Lung (tissue), 12 donors: Measurements from ENCODE around the gene RPRD1B. TPM values are rescaled to one million over a fixed set of nuclear protein-coding genes. Genes with fewer than 3 reads are reported as not detected.
A peak's percentile ranks its signal among the peaks of the same experiment; 100 is the strongest.

ENCODE experiments used
- ATAC-seq: fragments of 200-7000 bp; cut with Tn5 transposase; one replicate; pipeline ENCODE4 v1.9.1; 2020; ENCODE audit warnings: moderate number of reproducible peaks; ENCODE audit not compliant: insufficient read depth, low FRiP score
- DNase-seq, 3 donors: peaks; one replicate each; pipeline ENCODE4 v3.0.0-alpha.2; 2013 to 2017
- H3K27ac ChIP-seq, 2 donors: one replicate each; pipeline ENCODE4 v1.5.1; 2013; ENCODE audit warnings: mild to moderate bottlenecking in 2 of 2, moderate library complexity in 2 of 2, control low read depth in 1 of 2, inconsistent platforms in 1 of 2, low read depth in 1 of 2, low read length in 1 of 2
- H3K27me3 ChIP-seq, 3 donors: one replicate each; pipeline ENCODE4 v1.5.1; 2013; ENCODE audit warnings: low read length in 2 of 3; ENCODE audit not compliant: control insufficient read depth in 3 of 3, insufficient read depth in 3 of 3
- H3K36me3 ChIP-seq, 4 donors: one replicate each; pipeline ENCODE4 v1.5.1; 2013; ENCODE audit warnings: low read length in 4 of 4, mild to moderate bottlenecking in 1 of 4, moderate library complexity in 1 of 4; ENCODE audit not compliant: control insufficient read depth in 4 of 4, insufficient read depth in 4 of 4
- H3K4me1 ChIP-seq, 5 donors: one replicate each; pipeline ENCODE4 v1.5.1; 2013; ENCODE audit warnings: low read length in 5 of 5, mild to moderate bottlenecking in 2 of 5, moderate library complexity in 1 of 5; ENCODE audit not compliant: control insufficient read depth in 5 of 5, insufficient read depth in 5 of 5
- H3K4me3 ChIP-seq: one replicate; pipeline ENCODE4 v1.5.1; 2013; ENCODE audit warnings: mild to moderate bottlenecking, control low read depth, moderate library complexity
- H3K9ac ChIP-seq, 2 donors: one replicate each; pipeline ENCODE4 v1.5.1; 2013; ENCODE audit warnings: low read length in 2 of 2, control low read depth in 1 of 2; ENCODE audit not compliant: insufficient read depth in 1 of 2
- H3K9me3 ChIP-seq, 4 donors: one replicate each; pipeline ENCODE4 v1.5.1; 2013; ENCODE audit warnings: low read length in 3 of 4, mild to moderate bottlenecking in 1 of 4, moderate library complexity in 1 of 4; ENCODE audit not compliant: control insufficient read depth in 4 of 4, insufficient read depth in 3 of 4
- WGBS, 2 donors: extraction: QIAGEN DNeasy Blood & Tissue Kit; methylation state at CpG; one replicate each; pipeline ENCODE4 v1.1.7; 2013; 5-methylcytosine and 5-hydroxymethylcytosine counted together
- polyA plus RNA-seq, 2 donors: library from polyadenylated mRNA; stranded (reverse); fragments of 200-250 nt; gene quantifications; one replicate each; pipeline ENCODE4 v1.2.1, GENCODE V29; 2013
- total RNA-seq, 2 donors: library from RNA; depleted of rRNA in 1 of 2; stranded (reverse); fragments of >200 nt in 1 of 2; gene quantifications; one replicate each; pipeline ENCODE4 v1.2.1, GENCODE V29; 2014 to 2021
- TF ChIP-seq, protein P1 (sequence below): IDR thresholded peaks from 2 replicates; pipeline ENCODE4 v1.5.1; 2012; ENCODE audit warnings: mild to moderate bottlenecking; ENCODE audit errors: control extremely low read depth, extremely low read depth
- donor health status: control.
- donor health status: control.
- donor health status: Bipolar disorder and iron deficiency.
- donor health status: healthy.
- donor health status: DM: yes; HTN: yes; CAD: no.

Gene RPRD1B
- total and polyA plus RNA-seq, 4 donors, result 6.8 to 58.6 (median 26.6) TPM

DNA sequence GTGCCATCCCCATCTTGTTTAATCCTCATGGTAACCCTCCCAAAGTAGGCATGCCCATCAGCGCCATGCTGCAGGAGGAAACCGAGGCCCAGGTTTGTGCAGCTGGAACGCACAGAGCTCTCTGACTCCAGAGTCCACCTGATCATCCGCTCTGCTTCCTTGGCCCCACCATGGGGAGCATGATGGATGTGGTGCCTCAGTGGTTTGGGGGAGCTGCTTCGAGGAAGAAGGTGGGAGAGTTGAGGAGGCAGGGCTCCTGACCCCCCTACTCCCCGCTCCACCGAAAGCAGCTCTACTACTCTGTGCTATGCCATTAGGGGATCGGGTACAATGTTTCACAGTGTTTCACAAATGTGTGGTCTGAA is 79.4 kb downstream of the RPRD1B start:
- TF ChIP-seq, protein P1, sequence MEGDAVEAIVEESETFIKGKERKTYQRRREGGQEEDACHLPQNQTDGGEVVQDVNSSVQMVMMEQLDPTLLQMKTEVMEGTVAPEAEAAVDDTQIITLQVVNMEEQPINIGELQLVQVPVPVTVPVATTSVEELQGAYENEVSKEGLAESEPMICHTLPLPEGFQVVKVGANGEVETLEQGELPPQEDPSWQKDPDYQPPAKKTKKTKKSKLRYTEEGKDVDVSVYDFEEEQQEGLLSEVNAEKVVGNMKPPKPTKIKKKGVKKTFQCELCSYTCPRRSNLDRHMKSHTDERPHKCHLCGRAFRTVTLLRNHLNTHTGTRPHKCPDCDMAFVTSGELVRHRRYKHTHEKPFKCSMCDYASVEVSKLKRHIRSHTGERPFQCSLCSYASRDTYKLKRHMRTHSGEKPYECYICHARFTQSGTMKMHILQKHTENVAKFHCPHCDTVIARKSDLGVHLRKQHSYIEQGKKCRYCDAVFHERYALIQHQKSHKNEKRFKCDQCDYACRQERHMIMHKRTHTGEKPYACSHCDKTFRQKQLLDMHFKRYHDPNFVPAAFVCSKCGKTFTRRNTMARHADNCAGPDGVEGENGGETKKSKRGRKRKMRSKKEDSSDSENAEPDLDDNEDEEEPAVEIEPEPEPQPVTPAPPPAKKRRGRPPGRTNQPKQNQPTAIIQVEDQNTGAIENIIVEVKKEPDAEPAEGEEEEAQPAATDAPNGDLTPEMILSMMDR, result no peak
- ATAC-seq (no peak), DNase-seq (no peak)
- no peak overlapping the region for H3K4me3 ChIP-seq
- no peaks in the 10 kb centered on the region for H3K36me3 ChIP-seq
- H3K4me1 ChIP-seq, result peaks cover 10 to 41% (median 23%) of the 10 kb centered on the region in 5 donors
- no peaks in the 10 kb centered on the region for H3K9me3 ChIP-seq
- WGBS, 2 donors, result 95 to 98% methylated on average over 8 of the region's 8 CpGs
- peak overlapping the region in 1 of 2 donors; percentile 14 for H3K27ac ChIP-seq
- H3K9ac ChIP-seq, result no peak overlapping the region
- H3K27me3 ChIP-seq, result no peaks in the 10 kb centered on the region

DNA sequence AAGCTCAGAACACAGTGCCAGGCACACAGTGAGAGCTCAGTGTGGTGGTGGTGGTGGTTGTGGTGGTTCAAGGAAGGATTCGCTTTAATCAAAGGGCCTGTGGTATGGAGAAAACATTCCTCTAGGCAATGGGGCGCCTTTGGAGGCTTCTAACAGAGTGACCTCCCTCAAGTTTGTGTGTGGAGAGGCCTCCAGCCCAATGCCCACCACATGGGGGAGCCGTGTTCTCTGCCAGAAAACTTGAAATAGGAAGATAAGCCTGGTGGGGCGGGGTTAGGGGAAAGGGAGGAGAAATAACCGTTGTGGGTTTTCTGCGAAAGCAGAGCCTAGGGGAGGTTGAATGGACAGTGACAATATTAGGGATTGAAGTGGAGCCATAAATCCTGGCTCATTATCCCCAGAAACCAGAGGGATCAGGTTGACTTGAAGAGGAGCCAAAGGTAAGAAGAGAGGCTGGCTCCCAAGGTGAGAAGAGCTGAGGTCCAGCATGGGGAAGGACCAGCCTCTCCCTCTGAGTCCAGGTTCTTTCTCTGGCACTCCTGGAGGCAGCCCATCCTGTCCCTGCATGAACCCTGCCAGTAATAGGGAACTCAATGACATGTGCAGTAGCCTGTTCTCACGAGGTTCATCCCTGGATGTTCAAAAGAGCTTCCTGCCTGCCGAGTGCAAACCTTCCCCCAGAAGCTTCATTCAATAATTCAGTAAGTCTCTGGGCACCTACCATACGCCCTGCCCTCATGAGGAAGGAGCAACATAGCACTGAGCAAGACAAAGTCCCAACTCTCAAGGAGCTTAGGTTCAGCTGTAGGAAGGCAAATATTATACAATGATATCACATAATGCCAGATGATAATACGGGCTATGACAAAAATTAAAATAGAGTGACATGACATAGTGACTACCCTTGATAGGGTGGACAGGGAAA is 80.1 kb downstream of the RPRD1B start:
- Histone ChIP-seq H3K4me3 (no peak overlapping the region), H3K9ac (no peak overlapping the region), H3K27me3 (no peaks in the 10 kb centered on the region), H3K9me3 (no peaks in the 10 kb centered on the region), H3K4me1 (peaks cover 10 to 34% (median 23%) of the 10 kb centered on the region in 5 donors), H3K27ac (peak overlapping the region; percentile 9 to 21), H3K36me3 (no peaks in the 10 kb centered on the region)
- ATAC-seq (no peak), DNase-seq (peak; percentile 48 to 63 (median 61))
- TF ChIP-seq, protein P1, result peak; percentile 24
- WGBS, 2 donors, result 43 to 55% methylated on average over 10 of the region's 10 CpGs

DNA sequence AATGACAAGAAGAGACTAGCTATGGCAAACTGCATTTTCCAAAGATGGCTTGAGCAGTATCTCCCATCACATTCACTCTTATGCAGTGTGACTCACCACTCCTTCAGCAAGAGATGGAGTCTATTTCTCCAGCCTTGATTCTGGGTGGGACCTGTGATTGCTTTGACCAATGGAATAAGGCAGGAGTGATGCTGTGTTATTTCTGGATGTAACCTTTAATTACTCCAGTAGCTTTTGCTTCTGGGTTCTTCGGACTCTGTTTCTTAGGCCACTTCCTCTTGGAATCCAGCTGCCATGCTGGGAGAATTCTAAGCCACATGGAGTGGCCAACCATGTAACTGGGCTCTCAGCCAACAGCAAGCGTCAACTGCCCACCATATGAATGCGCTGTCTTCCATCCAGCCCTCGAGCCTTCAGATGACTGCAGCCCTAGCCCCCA is 80.8 kb downstream of the RPRD1B start:
- H3K4me1 ChIP-seq, result peaks cover 10 to 28% (median 20%) of the 10 kb centered on the region in 5 donors
- H3K9ac ChIP-seq, result no peak overlapping the region
- TF ChIP-seq, protein P1, result no peak
- no peaks in the 10 kb centered on the region for H3K9me3 ChIP-seq
- DNase-seq (no peak), ATAC-seq (no peak)
- no peaks in the 10 kb centered on the region for H3K36me3 ChIP-seq
- H3K4me3 ChIP-seq, result no peak overlapping the region
- H3K27ac ChIP-seq, result peak overlapping the region in 1 of 2 donors; percentile 43
- no peaks in the 10 kb centered on the region for H3K27me3 ChIP-seq
- 89 to 92% methylated on average over 4 of the region's 4 CpGs for WGBS, 2 donors
